Right lobe of liver (tissue), 6 donors: ENCODE data around the gene COL5A1. TPM values are rescaled to one million over a fixed set of nuclear protein-coding genes. Genes with fewer than 3 reads are reported as not detected.

Source experiments
- ATAC-seq, 4 donors: fragments of 200-7000 bp; cut with Tn5 transposase; one replicate each; pipeline ENCODE4 v1.9.1; 2020; ENCODE audit warnings: mild to moderate bottlenecking in 4 of 4, moderate library complexity in 4 of 4
- DNase-seq, 3 donors: peaks; one replicate each; pipeline ENCODE4 v3.0.0-alpha.2; 2020
- H3K27ac ChIP-seq, 3 donors: fragments of 200-600 bp; one replicate each; pipeline ENCODE4 v1.8.0; 2022
- H3K27me3 ChIP-seq, 2 donors: fragments of 200-600 bp; one replicate each; pipeline ENCODE4 v1.8.0; 2022
- H3K36me3 ChIP-seq, 4 donors: fragments of 200-600 bp; sonication (generic) in 1 of 4; one replicate each; pipeline versions ENCODE4 v1.5.1 to v1.8.0; 2017 to 2022; ENCODE audit warnings: control low read depth in 1 of 4
- H3K4me1 ChIP-seq, 4 donors: fragments of 200-600 bp; sonication (generic) in 1 of 4; one replicate each; pipeline versions ENCODE4 v1.5.1 to v1.8.0; 2017 to 2022; ENCODE audit warnings: control low read depth in 1 of 4
- H3K4me3 ChIP-seq, 3 donors: fragments of 200-600 bp; one replicate each; pipeline ENCODE4 v1.8.0; 2022
- H3K9me3 ChIP-seq, 4 donors: fragments of 200-600 bp; sonication (generic) in 1 of 4; one replicate each; pipeline versions ENCODE4 v1.5.1 to v1.8.0; 2017 to 2022; ENCODE audit warnings: control low read depth in 1 of 4
- CTCF ChIP-seq, 4 donors: fragments of 200-600 bp in 3 of 4; fragments of 450-650 bp in 1 of 4; IDR thresholded peaks; one replicate each; pipeline versions ENCODE4 v1.5.1 to v1.8.0; 2016 to 2022; ENCODE audit warnings: antibody characterized with exemption in 4 of 4, mild to moderate bottlenecking in 2 of 4
- POLR2A ChIP-seq: fragments of 450-650 bp; IDR thresholded peaks from one replicate; pipeline ENCODE4 v1.6.1; 2017; ENCODE audit warnings: antibody characterized with exemption, mild to moderate bottlenecking
- WGBS: methylation state at CpG from one replicate; pipeline ENCODE4 v1.1.6; 2018; ENCODE audit warnings: low coverage, low lambda C conversion rate; ENCODE audit not compliant: insufficient coverage; ENCODE audit errors: missing lambda C conversion rate; 5-methylcytosine and 5-hydroxymethylcytosine counted together
- intact Hi-C, 2 donors: fragments of 100-400 bp; cut with DNase I; formaldehyde crosslinking; loops; one replicate each; pipeline versions ENCODE4 v1.11.2 to v1.14.1; 2022
- total RNA-seq, 6 experiments: library from RNA; depleted of rRNA in 2 of 6; stranded (reverse); fragments of >200 nt in 2 of 6; fragmentation: NEBNext Ultra II Directional in 3 of 6; extraction: Animal tissue kit (Norgen Biotek cat#: 25700) in 3 of 6; gene quantifications; one replicate each; pipeline versions ENCODE4 v1.1.0 to v1.2.4, GENCODE V29; 2016 to 2023
- donor health status: DM: no; HTN: yes; CAD: no.
- donor health status: DM: no; HTN: no; CAD: no.
- donor health status: DM: no; HTN: no; CAD: no.
- donor health status: DM: no; HTN: yes; CAD: no.
- donor health status: DM: no; HTN: yes; CAD: no.

Gene COL5A1
- total RNA-seq, 6 experiments from 2014 or later, result 1.5 to 17.0 (median 7.7) TPM

GRCh38 chr9:134783699-134784039 is 142.1 kb downstream of the COL5A1 start:
- intact Hi-C loops, result loop anchor here in 1 of 2 donors (5.0 kb wide), 1 partner anchor 199 kb away; no protein-coding TSS in a partner anchor
- ATAC-seq (no peak), DNase-seq (no peak)
- Histone ChIP-seq H3K36me3 (no peaks in the 10 kb centered on the region), H3K4me3 (no peak overlapping the region), H3K9me3 (no peaks in the 10 kb centered on the region), H3K27me3 (no peaks in the 10 kb centered on the region), H3K27ac (no peak overlapping the region), H3K4me1 (no peaks in the 10 kb centered on the region)
- TF ChIP-seq POLR2A, result no peak
- TF ChIP-seq CTCF (IDR thresholded peaks at IDR 0.05), result no peak
- WGBS, result 63% methylated on average over 9 of the region's 12 CpGs

GRCh38 chr9:134784577-134785305 is 143.1 kb downstream of the COL5A1 start:
- Histone ChIP-seq H3K9me3 (no peaks in the 10 kb centered on the region), H3K4me3 (no peak overlapping the region), H3K27me3 (no peaks in the 10 kb centered on the region), H3K4me1 (no peaks in the 10 kb centered on the region), H3K27ac (no peak overlapping the region), H3K36me3 (no peaks in the 10 kb centered on the region)
- TF ChIP-seq POLR2A, result no peak
- TF ChIP-seq CTCF (IDR thresholded peaks at IDR 0.05), result no peak
- WGBS, result 42% methylated on average over 12 of the region's 23 CpGs
- intact Hi-C loops, result loop anchor here in 1 of 2 donors (5.0 kb wide), 1 partner anchor 198 kb away; no protein-coding TSS in a partner anchor
- no peak for DNase-seq
- no peak for ATAC-seq

GRCh38 chr9:134785325-134786108 is 143.9 kb downstream of the COL5A1 start:
- Histone ChIP-seq H3K4me3 (no peak overlapping the region), H3K27me3 (no peaks in the 10 kb centered on the region), H3K4me1 (no peaks in the 10 kb centered on the region), H3K9me3 (no peaks in the 10 kb centered on the region), H3K36me3 (no peaks in the 10 kb centered on the region), H3K27ac (no peak overlapping the region)
- ATAC-seq (peak; percentile 35 to 55 (median 46)), DNase-seq (no peak)
- intact Hi-C loops, result no loop called here
- 46% methylated on average over 8 of the region's 23 CpGs for WGBS
- TF ChIP-seq POLR2A (no peak), CTCF (IDR thresholded peaks at IDR 0.05) (no peak)

GRCh38 chr9:134787601-134788531 is 146.3 kb downstream of the COL5A1 start:
- no peaks in the 10 kb centered on the region for H3K27me3 ChIP-seq
- H3K9me3 ChIP-seq, result no peaks in the 10 kb centered on the region
- no peak overlapping the region for H3K4me3 ChIP-seq
- ATAC-seq, result no peak
- H3K4me1 ChIP-seq, result no peaks in the 10 kb centered on the region
- intact Hi-C loops, result loop anchor here in 1 of 2 donors (2.0 kb wide), 1 partner anchor 53 kb away; no protein-coding TSS in a partner anchor
- DNase-seq, result no peak
- H3K27ac ChIP-seq, result no peak overlapping the region
- WGBS, result 58% methylated on average over 7 of the region's 8 CpGs
- no peak for TF ChIP-seq POLR2A
- TF ChIP-seq CTCF (IDR thresholded peaks at IDR 0.05), result no peak
- no peaks in the 10 kb centered on the region for H3K36me3 ChIP-seq
